Activated CD4-positive, alpha-beta T cell treated with anti-CD3 and anti-CD28 coated beads for 4 hours (primary cell): ENCODE measurements around the gene IRF4.
A peak's percentile ranks its signal among the peaks of the same experiment; 100 is the strongest.

Experiments
- DNase-seq, 2 donors: peaks; one replicate each; pipeline ENCODE4 v3.0.0-alpha.2; 2020

The IRF4 gene

GRCh38 chr6:391559-392440 lies at the start of gene IRF4:
TSS of gene IRF4 (plus strand) at chr6:391752. CDS start at chr6:393153, 1,401 bp downstream.
- DNase-seq: peak; percentile 81 to 85

- DNase-seq: no peak
Measured at GRCh38 chr6:341914-342831, 49.4 kb upstream of the IRF4 start.

GRCh38 chr6:342832-343179 lies 48.7 kb upstream of the IRF4 start:
- no peak for DNase-seq

- no peak for DNase-seq
Measured at GRCh38 chr6:343226-343935, 48.2 kb upstream of the IRF4 start.

- no peak for DNase-seq
Measured at GRCh38 chr6:343960-344815, 47.4 kb upstream of the IRF4 start.

- no peak for DNase-seq
Measured at GRCh38 chr6:344816-345340, 46.7 kb upstream of the IRF4 start.

- no peak for DNase-seq
Measured at GRCh38 chr6:345747-346385, 45.7 kb upstream of the IRF4 start.

- no peak for DNase-seq
Measured at GRCh38 chr6:346386-347030, 45.0 kb upstream of the IRF4 start.

- no peak for DNase-seq
Measured at GRCh38 chr6:347232-347631, 44.3 kb upstream of the IRF4 start.

GRCh38 chr6:347951-348859 lies 43.3 kb upstream of the IRF4 start:
- DNase-seq: no peak

GRCh38 chr6:348860-349396 lies 42.6 kb upstream of the IRF4 start:
- no peak for DNase-seq

- DNase-seq: no peak
Measured at GRCh38 chr6:349491-349921, 42.0 kb upstream of the IRF4 start.

- no peak for DNase-seq
Measured at GRCh38 chr6:350371-350770, 41.2 kb upstream of the IRF4 start.

GRCh38 chr6:351011-351866 lies 40.3 kb upstream of the IRF4 start:
- no peak for DNase-seq

GRCh38 chr6:351867-352289 lies 39.7 kb upstream of the IRF4 start:
- no peak for DNase-seq

- DNase-seq: no peak
Measured at GRCh38 chr6:352474-352873, 39.1 kb upstream of the IRF4 start.

- DNase-seq: no peak
Measured at GRCh38 chr6:352896-353470, 38.6 kb upstream of the IRF4 start.
